Heart right ventricle (tissue), 16 donors: ENCODE results near the gene GRIK4. TPM values are rescaled to one million over a fixed set of nuclear protein-coding genes. Genes with fewer than 3 reads are reported as not detected.

Source experiments
- ATAC-seq, 8 donors: fragments of 200-7000 bp; cut with Tn5 transposase; one replicate each; pipeline ENCODE4 v1.9.1; 2020; ENCODE audit warnings: mild to moderate bottlenecking in 8 of 8, moderate library complexity in 8 of 8, moderate number of reproducible peaks in 1 of 8
- DNase-seq, 2 donors: peaks; one replicate each; pipeline ENCODE4 v3.0.0-alpha.2; 2020
- H3K27ac ChIP-seq, 10 donors: fragments of 200-600 bp; sonication (generic) in 2 of 10; one replicate each; pipeline versions ENCODE4 v1.5.0 to v1.8.0; 2020 to 2022; ENCODE audit warnings: mild to moderate bottlenecking in 3 of 10
- H3K27me3 ChIP-seq, 7 donors: fragments of 200-600 bp; one replicate each; pipeline ENCODE4 v1.8.0; 2021 to 2022; ENCODE audit warnings: mild to moderate bottlenecking in 2 of 7
- H3K36me3 ChIP-seq, 9 donors: fragments of 200-600 bp; sonication (generic) in 1 of 9; one replicate each; pipeline versions ENCODE4 v1.5.0 to v1.8.0; 2020 to 2022; ENCODE audit warnings: mild to moderate bottlenecking in 2 of 9
- H3K4me1 ChIP-seq, 9 donors: fragments of 200-600 bp; sonication (generic) in 1 of 9; one replicate each; pipeline versions ENCODE4 v1.5.0 to v1.8.0; 2020 to 2022; ENCODE audit warnings: mild to moderate bottlenecking in 4 of 9
- H3K4me3 ChIP-seq, 10 donors: fragments of 200-600 bp; sonication (generic) in 2 of 10; one replicate each; pipeline versions ENCODE4 v1.5.0 to v1.8.0; 2020 to 2022; ENCODE audit warnings: mild to moderate bottlenecking in 7 of 10, moderate library complexity in 2 of 10
- H3K9me3 ChIP-seq, 11 donors: fragments of 200-600 bp in 10 of 11; sonication (generic) in 2 of 11; one replicate each; pipeline versions ENCODE4 v1.5.0 to v1.8.0; 2013 to 2022; ENCODE audit warnings: mild to moderate bottlenecking in 2 of 11, control low read depth in 1 of 11, moderate library complexity in 1 of 11
- WGBS, 2 donors: extraction: QIAGEN DNeasy Blood & Tissue Kit; methylation state at CpG; one replicate each; pipeline ENCODE4 v1.1.7; 2013; ENCODE audit warnings: inconsistent platforms in 1 of 2; 5-methylcytosine and 5-hydroxymethylcytosine counted together
- intact Hi-C, 10 donors: fragments of 100-400 bp; cut with DNase I; formaldehyde crosslinking; loops; one replicate each; pipeline versions ENCODE4 v1.11.1 to v1.14.2; 2022
- polyA plus RNA-seq, 2 donors: library from polyadenylated mRNA; stranded (reverse); fragments of 200-250 nt; gene quantifications; one replicate each; pipeline ENCODE4 v1.2.3, GENCODE V29; 2013
- total RNA-seq, 10 donors: library from RNA; stranded (reverse); fragmentation: NEBNext Ultra II Directional in 3 of 10; extraction: Animal tissue kit (Norgen Biotek cat#: 25700) in 3 of 10; gene quantifications; one replicate each; pipeline versions ENCODE4 v1.2.1 to v1.2.4, GENCODE V29; 2021 to 2023
- TF ChIP-seq, protein P1 (sequence below), 9 donors: fragments of 200-600 bp; sonication (generic) in 2 of 9; IDR thresholded peaks; one replicate each; pipeline versions ENCODE4 v1.5.0 to v1.8.0; 2021 to 2022; ENCODE audit warnings: antibody characterized with exemption in 9 of 9, mild to moderate bottlenecking in 5 of 9, moderate library complexity in 1 of 9
- donor health status: Arrhythmogenic right ventricular cardiomyopathy.
- donor health status: ischemic (EF 13 %, LVEDD 7.1; RV severe dilation, severe dysfunction).
- donor health status: healthy with polysubstance abuse.
- donor health status: DM: no; HTN: yes; CAD: no.
- donor health status: DM: no; HTN: no; CAD: no.
- donor health status: ischemic (EF 25% LVEDD 6.9; RV normal size, moderate dysfunction).
- donor health status: ischemic (EF 25% LVEDD 5.7; RV mildly dilated, moderate dysfunction).
- donor health status: healthy.
- donor health status: DM: yes; HTN: yes; CAD: no.
- donor health status: Ischemic cardiomyopathy.
- donor health status: ischemic (EF 35%, LVEDD 5.7; RV mildly dilated, moderate dysfunction).
- donor health status: nonischemic (EF 11% LVEDD 7.7; RV severe dilation, severe dysfunction).
- donor health status: DM: yes; HTN: yes; CAD: no.
- donor health status: PGD.
- donor health status: ischemic (EF 29% LVEDD 5.4; RV normal size, mild dysfunction).
- donor health status: nonischemic (EF 23%, LVEDD 6.1; RV moderate dilation, normal function).

Gene GRIK4
- total and polyA plus RNA-seq, 12 donors: 0.01 to 0.85 (median 0.37) TPM; not detected in 6

GRCh38 chr11:120484722-120485121, 26.8 kb upstream of the GRIK4 start:
- intact Hi-C loops: loop anchor here in 1 of 10 donors (5.0 to 10.0 kb wide), 2 partner anchors 50 to 147 kb away; partner anchors contain the start of gene ARHGEF12
- WGBS, 2 donors: 64 to 83% methylated on average over 3 of the region's 3 CpGs
- peaks cover 0 to 11% (median 0%) of the 10 kb centered on the region in 9 donors for H3K4me1 ChIP-seq

GRCh38 chr11:120486138-120486537, 25.4 kb upstream of the GRIK4 start:
- Histone ChIP-seq H3K9me3 (no peaks in the 10 kb centered on the region), H3K4me1 (peaks cover 0 to 11% (median 0%) of the 10 kb centered on the region in 9 donors), H3K27me3 (no peaks in the 10 kb centered on the region), H3K4me3 (no peak overlapping the region), H3K27ac (peak overlapping the region in 1 of 10 donors; percentile 7), H3K36me3 (peaks cover 0 to 89% (median 29%) of the 10 kb centered on the region in 9 donors)
- ATAC-seq: peak in 5 of 8 donors; percentile 26 to 61 (median 34)
- DNase-seq: no peak
- 89 to 90% methylated on average over 5 of the region's 5 CpGs for WGBS, 2 donors
- TF ChIP-seq, protein P1, sequence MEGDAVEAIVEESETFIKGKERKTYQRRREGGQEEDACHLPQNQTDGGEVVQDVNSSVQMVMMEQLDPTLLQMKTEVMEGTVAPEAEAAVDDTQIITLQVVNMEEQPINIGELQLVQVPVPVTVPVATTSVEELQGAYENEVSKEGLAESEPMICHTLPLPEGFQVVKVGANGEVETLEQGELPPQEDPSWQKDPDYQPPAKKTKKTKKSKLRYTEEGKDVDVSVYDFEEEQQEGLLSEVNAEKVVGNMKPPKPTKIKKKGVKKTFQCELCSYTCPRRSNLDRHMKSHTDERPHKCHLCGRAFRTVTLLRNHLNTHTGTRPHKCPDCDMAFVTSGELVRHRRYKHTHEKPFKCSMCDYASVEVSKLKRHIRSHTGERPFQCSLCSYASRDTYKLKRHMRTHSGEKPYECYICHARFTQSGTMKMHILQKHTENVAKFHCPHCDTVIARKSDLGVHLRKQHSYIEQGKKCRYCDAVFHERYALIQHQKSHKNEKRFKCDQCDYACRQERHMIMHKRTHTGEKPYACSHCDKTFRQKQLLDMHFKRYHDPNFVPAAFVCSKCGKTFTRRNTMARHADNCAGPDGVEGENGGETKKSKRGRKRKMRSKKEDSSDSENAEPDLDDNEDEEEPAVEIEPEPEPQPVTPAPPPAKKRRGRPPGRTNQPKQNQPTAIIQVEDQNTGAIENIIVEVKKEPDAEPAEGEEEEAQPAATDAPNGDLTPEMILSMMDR (IDR thresholded peaks at IDR 0.05): no peak
- intact Hi-C loops: loop anchor here in 1 of 10 donors (5.0 to 10.0 kb wide), 2 partner anchors 51 to 149 kb away; partner anchors contain the start of gene ARHGEF12

More at GRCh38 chr11:120484722-120485121, 26.8 kb upstream of the GRIK4 start:
- DNase-seq (no peak), ATAC-seq (no peak)
- TF ChIP-seq, protein P1 (IDR thresholded peaks at IDR 0.05): no peak
- Histone ChIP-seq H3K4me3 (no peak overlapping the region), H3K36me3 (peaks cover 0 to 91% (median 39%) of the 10 kb centered on the region in 9 donors), H3K27ac (no peak overlapping the region), H3K9me3 (no peaks in the 10 kb centered on the region), H3K27me3 (no peaks in the 10 kb centered on the region)

GRCh38 chr11:120489799-120490198, 21.7 kb upstream of the GRIK4 start:
- ATAC-seq (no peak), DNase-seq (no peak)
- Histone ChIP-seq H3K27ac (no peak overlapping the region), H3K4me3 (no peak overlapping the region), H3K9me3 (no peaks in the 10 kb centered on the region), H3K27me3 (no peaks in the 10 kb centered on the region), H3K36me3 (peaks cover 0 to 62% (median 9%) of the 10 kb centered on the region in 9 donors), H3K4me1 (peaks cover 0 to 11% (median 0%) of the 10 kb centered on the region in 9 donors)
- intact Hi-C loops: loop anchor here in 2 of 10 donors (5.0 to 10.0 kb wide), 3 partner anchors 55 to 155 kb away; partner anchors contain the start of gene ARHGEF12 (in 2 of the 2)
- 93 to 98% methylated on average over 1 of the region's 1 CpG for WGBS, 2 donors
- TF ChIP-seq, protein P1 (IDR thresholded peaks at IDR 0.05): no peak

- Histone ChIP-seq H3K27ac (no peak overlapping the region), H3K9me3 (no peaks in the 10 kb centered on the region), H3K27me3 (no peaks in the 10 kb centered on the region), H3K4me3 (no peak overlapping the region), H3K36me3 (peaks cover 0 to 36% (median 0%) of the 10 kb centered on the region in 9 donors), H3K4me1 (peaks cover 0 to 20% (median 0%) of the 10 kb centered on the region in 9 donors)
- TF ChIP-seq, protein P1 (IDR thresholded peaks at IDR 0.05): no peak
- 62 to 75% methylated on average over 3 of the region's 3 CpGs for WGBS, 2 donors
- peak in 1 of 8 donors; percentile 18 for ATAC-seq
- intact Hi-C loops: loop anchor here in 1 of 10 donors (10.0 kb wide), 1 partner anchor 158 kb away; the partner anchor contains the start of gene ARHGEF12
- DNase-seq: no peak
These were observed 19.1 kb upstream of the GRIK4 start for GRCh38 chr11:120492486-120492885.
